ENCODE data around the gene ST6GALNAC3. TPM values are rescaled to one million over a fixed set of nuclear protein-coding genes. Genes with fewer than 3 reads are reported as not detected.

Gene ST6GALNAC3
- total RNA-seq, 4 donors from 2014 or later = 9.7 to 34.0 (median 14.1) TPM

GRCh38 chr1:76300556-76300955, 226.0 kb downstream of the ST6GALNAC3 start:
- no peak for TF ChIP-seq CTCF (IDR thresholded peaks at IDR 0.05)
- no peak for DNase-seq (ENCODE audit: low spot score)
- ATAC-seq (ENCODE audit: low FRiP score) = no peak

GRCh38 chr1:76302711-76303339, 228.3 kb downstream of the ST6GALNAC3 start:
- DNase-seq (ENCODE audit: low spot score) (no peak), ATAC-seq (ENCODE audit: low FRiP score) (no peak)
- no peak for TF ChIP-seq CTCF (IDR thresholded peaks at IDR 0.05)

GRCh38 chr1:76303340-76303717, 228.8 kb downstream of the ST6GALNAC3 start:
- TF ChIP-seq CTCF (IDR thresholded peaks at IDR 0.05) = no peak
- DNase-seq (ENCODE audit: low spot score) = no peak
- no peak for ATAC-seq (ENCODE audit: low FRiP score)

GRCh38 chr1:76313304-76313703, 238.8 kb downstream of the ST6GALNAC3 start:
- no peak for TF ChIP-seq CTCF (IDR thresholded peaks at IDR 0.05)
- no peak for ATAC-seq (ENCODE audit: low FRiP score)
- no peak for DNase-seq (ENCODE audit: low spot score)

GRCh38 chr1:76314730-76315129, 240.2 kb downstream of the ST6GALNAC3 start:
- ATAC-seq (ENCODE audit: low FRiP score) (no peak), DNase-seq (ENCODE audit: low spot score) (no peak)
- TF ChIP-seq CTCF (IDR thresholded peaks at IDR 0.05) = no peak

- DNase-seq (ENCODE audit: low spot score) (no peak), ATAC-seq (ENCODE audit: low FRiP score) (no peak)
- no peak for TF ChIP-seq CTCF (IDR thresholded peaks at IDR 0.05)
These were observed 242.9 kb downstream of the ST6GALNAC3 start for GRCh38 chr1:76317299-76317900.

- ATAC-seq (ENCODE audit: low FRiP score) = peak; percentile 71
- peak in 1 of 3 donors; percentile 51 for TF ChIP-seq CTCF (IDR thresholded peaks at IDR 0.05)
- no peak for DNase-seq (ENCODE audit: low spot score)
These were observed 256.6 kb downstream of the ST6GALNAC3 start for GRCh38 chr1:76330991-76331603.

All from omental fat pad (tissue), 4 donors.